Activated B cell treated with CpG ODN at 0.5 μM for 24 hours (primary cell): ENCODE measurements around the gene RASGRP2. TPM values are rescaled to one million over a fixed set of nuclear protein-coding genes. Genes with fewer than 3 reads are reported as not detected.

Experiments used
- ATAC-seq: fragments of 200-7000 bp; cut with Tn5 transposase; one replicate; pipeline ENCODE4 v1.10.0; 2021; ENCODE audit warnings: low read depth, mild to moderate bottlenecking, moderate library complexity
- CTCF ChIA-PET: fragments of 350-600 bp; sonication (Branson Sonifier 250); formaldehyde crosslinking; loops from one replicate; lab custom pipeline; 2021; ENCODE audit warnings: antibody characterized with exemption; lab: Charles Lee
- POLR2A ChIA-PET: fragments of 350-600 bp; sonication (Branson Sonifier 250); formaldehyde crosslinking; loops from one replicate; lab custom pipeline; 2021; ENCODE audit warnings: antibody characterized with exemption; lab: Charles Lee
- DNase-seq: peaks from one replicate; pipeline ENCODE4 v3.0.0; 2022
- H3K27ac Mint-ChIP-seq: one replicate; pipeline ENCODE4 v1.8.0; 2020; ENCODE audit warnings: mixed read lengths
- H3K27me3 Mint-ChIP-seq: one replicate; pipeline ENCODE4 v1.8.0; 2021; ENCODE audit warnings: mixed read lengths
- H3K36me3 Mint-ChIP-seq: one replicate; pipeline ENCODE4 v1.8.0; 2021; ENCODE audit warnings: low read depth, mixed read lengths
- H3K4me1 Mint-ChIP-seq: one replicate; pipeline ENCODE4 v1.8.0; 2021; ENCODE audit warnings: mixed read lengths
- H3K4me3 Mint-ChIP-seq: one replicate; pipeline ENCODE4 v1.8.0; 2020; ENCODE audit warnings: mild to moderate bottlenecking, mixed read lengths
- H3K9me3 Mint-ChIP-seq: one replicate; pipeline ENCODE4 v1.8.0; 2020; ENCODE audit warnings: mixed read lengths
- intact Hi-C: fragments of 100-400 bp; cut with micrococcal nuclease; formaldehyde crosslinking; loops from one replicate; pipeline ENCODE4 v1.15.1; 2024
- total RNA-seq: library from RNA; stranded (reverse); gene quantifications from 2 replicates; pipeline ENCODE4 v1.2.3, GENCODE V29; 2022
- TF ChIP-seq, protein P1 (sequence below): fragments of 200-600 bp; IDR thresholded peaks from one replicate; pipeline ENCODE4 v1.8.0; 2022; ENCODE audit warnings: antibody characterized with exemption, mild to moderate bottlenecking

Gene RASGRP2
- total RNA-seq, 1 donor from 2014 or later, result 177 TPM

DNA sequence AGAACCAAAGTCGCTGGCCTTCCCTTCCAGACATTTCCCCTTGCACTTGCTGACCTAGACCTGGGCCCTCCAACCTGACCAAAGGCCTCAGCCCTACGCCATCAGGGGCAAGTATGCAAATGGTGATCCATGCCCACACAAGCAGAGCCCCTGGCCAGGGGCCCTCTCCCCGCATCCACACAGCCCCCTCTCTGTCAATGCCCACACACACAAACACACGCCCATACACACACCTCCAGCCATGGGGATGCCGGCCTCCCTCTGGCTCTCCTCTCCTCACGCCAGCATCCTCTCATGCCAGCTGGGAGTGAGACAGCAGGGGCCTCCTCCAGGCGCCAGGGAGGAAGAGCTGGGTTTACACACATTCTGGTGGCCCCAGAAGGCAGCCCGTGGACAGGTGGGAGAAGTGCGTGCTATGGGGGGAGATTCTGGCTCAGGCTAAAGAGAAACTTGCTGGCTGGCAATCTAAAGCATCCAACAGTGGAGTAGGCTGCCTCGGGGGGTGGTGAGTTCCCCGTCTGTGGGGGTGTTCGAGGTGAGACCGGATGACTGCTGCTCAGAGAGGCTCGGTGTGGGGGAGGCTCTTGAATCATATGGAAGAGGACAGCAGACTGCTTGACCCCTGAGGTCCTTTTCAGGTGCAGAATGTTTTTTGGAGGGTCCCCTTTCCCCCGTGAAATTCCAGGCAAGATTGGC is 25.7 kb downstream of the RASGRP2 start:
- Mint-ChIP-seq H3K4me1 (peaks cover 13% of the 10 kb centered on the region), H3K27me3 (peaks cover 69% of the 10 kb centered on the region), H3K27ac (no peak overlapping the region), H3K36me3 (no peaks in the 10 kb centered on the region), H3K4me3 (no peak overlapping the region), H3K9me3 (no peaks in the 10 kb centered on the region)
- ChIA-PET CTCF (interaction anchor here (1.7 kb wide), 1 partner anchor 14 kb away, joined by 4 read pairs; no protein-coding TSS in a partner anchor), POLR2A (no interaction called here)
- ATAC-seq, result no peak
- DNase-seq, result no peak
- TF ChIP-seq, protein P1, sequence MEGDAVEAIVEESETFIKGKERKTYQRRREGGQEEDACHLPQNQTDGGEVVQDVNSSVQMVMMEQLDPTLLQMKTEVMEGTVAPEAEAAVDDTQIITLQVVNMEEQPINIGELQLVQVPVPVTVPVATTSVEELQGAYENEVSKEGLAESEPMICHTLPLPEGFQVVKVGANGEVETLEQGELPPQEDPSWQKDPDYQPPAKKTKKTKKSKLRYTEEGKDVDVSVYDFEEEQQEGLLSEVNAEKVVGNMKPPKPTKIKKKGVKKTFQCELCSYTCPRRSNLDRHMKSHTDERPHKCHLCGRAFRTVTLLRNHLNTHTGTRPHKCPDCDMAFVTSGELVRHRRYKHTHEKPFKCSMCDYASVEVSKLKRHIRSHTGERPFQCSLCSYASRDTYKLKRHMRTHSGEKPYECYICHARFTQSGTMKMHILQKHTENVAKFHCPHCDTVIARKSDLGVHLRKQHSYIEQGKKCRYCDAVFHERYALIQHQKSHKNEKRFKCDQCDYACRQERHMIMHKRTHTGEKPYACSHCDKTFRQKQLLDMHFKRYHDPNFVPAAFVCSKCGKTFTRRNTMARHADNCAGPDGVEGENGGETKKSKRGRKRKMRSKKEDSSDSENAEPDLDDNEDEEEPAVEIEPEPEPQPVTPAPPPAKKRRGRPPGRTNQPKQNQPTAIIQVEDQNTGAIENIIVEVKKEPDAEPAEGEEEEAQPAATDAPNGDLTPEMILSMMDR, result no peak
- intact Hi-C loops, result no loop called here

DNA sequence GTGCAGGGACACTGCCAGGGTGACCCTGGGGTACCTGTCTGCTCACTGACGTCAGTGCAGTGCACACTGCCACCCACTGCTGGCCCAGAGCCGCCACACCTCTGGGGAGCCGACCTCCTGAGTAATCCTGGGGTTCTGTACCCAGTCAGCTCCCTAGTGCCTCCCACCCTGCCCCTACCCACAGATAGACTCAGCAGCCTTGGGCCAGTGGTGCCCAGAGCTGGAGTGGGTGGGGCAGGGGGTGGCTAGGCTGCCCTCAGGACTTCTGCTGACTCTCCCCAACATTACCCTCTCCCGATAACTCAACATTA is 26.7 kb downstream of the RASGRP2 start:
- no peak overlapping the region for H3K27ac Mint-ChIP-seq
- peaks cover 16% of the 10 kb centered on the region for H3K4me1 Mint-ChIP-seq
- TF ChIP-seq, protein P1, result no peak
- H3K36me3 Mint-ChIP-seq, result no peaks in the 10 kb centered on the region
- peaks cover 70% of the 10 kb centered on the region for H3K27me3 Mint-ChIP-seq
- ATAC-seq, result no peak
- POLR2A ChIA-PET, result interaction anchor here (0.6 kb wide), 1 partner anchor 254 kb away, joined by 4 read pairs; no protein-coding TSS in a partner anchor
- no peak overlapping the region for H3K4me3 Mint-ChIP-seq
- CTCF ChIA-PET, result interaction anchor here (0.7 kb wide), 1 partner anchor 29 kb away, joined by 4 read pairs; no protein-coding TSS in a partner anchor
- no peak for DNase-seq
- no peaks in the 10 kb centered on the region for H3K9me3 Mint-ChIP-seq
- intact Hi-C loops, result no loop called here

DNA sequence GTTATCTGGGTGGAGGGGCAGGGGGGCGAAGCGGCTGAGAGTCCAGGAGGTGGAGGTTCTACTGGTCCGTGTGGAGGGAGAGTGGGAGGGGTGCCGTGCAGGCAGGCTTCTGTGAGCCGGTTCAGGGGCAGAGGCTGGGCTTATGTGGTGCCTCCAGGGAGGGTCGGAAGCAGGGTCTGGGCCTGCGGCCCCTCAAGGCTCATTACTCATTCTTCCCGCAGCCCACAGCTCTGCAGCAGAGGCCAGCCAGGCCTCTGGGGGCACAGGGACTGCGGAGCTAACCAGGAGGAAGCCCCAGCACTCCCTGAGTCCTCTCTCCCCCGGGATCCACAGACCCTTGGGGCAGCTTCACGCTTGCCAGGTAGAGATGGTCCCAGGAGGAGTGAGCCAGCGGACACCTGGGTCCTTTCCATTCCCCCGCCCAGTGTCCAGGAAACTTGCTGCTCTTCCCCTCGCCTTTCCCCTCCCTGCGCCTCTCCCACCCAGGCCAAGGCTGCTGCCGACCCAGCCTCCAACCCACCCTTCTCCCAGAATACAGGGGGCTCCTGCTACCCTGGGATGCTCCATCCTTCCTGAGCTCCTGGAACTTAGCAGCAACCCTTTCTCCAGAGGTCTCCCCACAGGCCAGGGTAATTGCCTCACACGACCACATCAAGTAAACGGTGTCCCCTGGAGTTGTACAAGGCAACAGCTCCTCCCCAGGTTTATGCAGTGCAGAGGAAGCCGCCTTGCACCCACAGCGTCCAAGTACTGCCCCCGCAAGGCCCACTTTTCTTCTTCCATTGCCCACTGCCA is 27.3 kb downstream of the RASGRP2 start:
- ChIA-PET POLR2A (interaction anchor here (1.1 kb wide), 1 partner anchor 26 kb away, joined by 3 read pairs; no protein-coding TSS in a partner anchor), CTCF (interaction anchor here (0.7 to 1.4 kb wide), 2 partner anchors 26 to 28 kb away, joined by 4 to 5 read pairs; no protein-coding TSS in a partner anchor)
- Mint-ChIP-seq H3K27me3 (peaks cover 70% of the 10 kb centered on the region), H3K4me3 (no peak overlapping the region), H3K9me3 (no peaks in the 10 kb centered on the region), H3K27ac (no peak overlapping the region), H3K36me3 (no peaks in the 10 kb centered on the region), H3K4me1 (peaks cover 22% of the 10 kb centered on the region)
- intact Hi-C loops, result no loop called here
- no peak for ATAC-seq
- DNase-seq, result no peak
- TF ChIP-seq, protein P1, result no peak

DNA sequence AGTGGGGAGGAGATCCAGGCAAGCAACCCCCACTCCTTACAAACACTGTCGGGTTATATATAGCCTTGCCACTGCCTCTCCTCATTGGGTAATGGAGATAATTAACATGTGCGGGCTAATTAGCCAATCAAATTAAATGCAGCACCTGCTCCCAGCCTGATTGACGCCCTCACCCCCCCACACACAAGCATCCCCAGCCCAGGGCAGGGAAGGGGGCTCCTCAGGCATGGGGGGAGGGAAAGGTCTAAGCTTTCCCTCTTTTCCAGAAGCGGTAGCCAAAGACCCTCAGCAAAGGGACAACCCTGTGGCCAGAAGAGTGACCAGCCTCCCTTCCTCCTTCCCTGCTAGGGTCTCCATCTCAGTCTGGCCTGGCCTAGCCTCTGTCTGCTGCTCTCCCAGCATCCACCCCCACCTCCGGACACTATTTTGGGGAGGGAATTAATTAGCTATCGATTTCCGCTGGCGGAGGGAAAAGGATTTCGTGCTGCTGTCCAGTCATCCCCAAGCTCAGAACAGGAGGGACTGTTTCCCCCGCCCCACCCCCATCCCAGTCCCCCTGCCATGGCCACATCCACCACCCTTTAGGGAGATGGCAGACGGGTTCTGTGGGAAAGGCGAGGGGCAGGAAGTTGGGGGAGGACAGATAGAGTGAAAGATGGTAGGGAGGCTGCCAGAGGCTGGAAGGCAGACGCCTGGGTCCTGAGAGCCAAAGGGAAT is 28.0 kb downstream of the RASGRP2 start:
- ChIA-PET POLR2A (interaction anchor here (0.6 to 1.1 kb wide), 3 partner anchors 27 to 1172 kb away, joined by 3 to 4 read pairs (median 3); partner anchors contain the start of gene FIBP), CTCF (interaction anchor here (1.4 kb wide), 1 partner anchor 27 kb away, joined by 5 read pairs; no protein-coding TSS in a partner anchor)
- Mint-ChIP-seq H3K36me3 (no peaks in the 10 kb centered on the region), H3K9me3 (no peaks in the 10 kb centered on the region), H3K27me3 (peaks cover 73% of the 10 kb centered on the region), H3K27ac (no peak overlapping the region), H3K4me3 (no peak overlapping the region), H3K4me1 (peaks cover 25% of the 10 kb centered on the region)
- ATAC-seq (no peak), DNase-seq (no peak)
- intact Hi-C loops, result no loop called here
- TF ChIP-seq, protein P1, result no peak
